IMR-90 (cell line): ENCODE results near the gene FLNA. TPM values are rescaled to one million over a fixed set of nuclear protein-coding genes. Genes with fewer than 3 reads are reported as not detected.

Source experiments
- ATAC-seq: fragments of 200-7000 bp; cut with Tn5 transposase; 2 replicates; pipeline ENCODE4 v1.9.1; 2020; ENCODE audit warnings: low read depth, mild to moderate bottlenecking, moderate library complexity
- BruUV-seq: library from RNA; stranded (reverse); fragments of 400-500 nt; replicated peaks from 2 replicates; lab custom pipeline; 2021; lab: Mats Ljungman, UMichigan
- CTCF ChIA-PET: fragments of 300-600 bp; formaldehyde crosslinking; extraction: SDS; loops from one replicate; lab custom pipeline; 2021; ENCODE audit warnings: antibody characterized with exemption; lab: Yijun Ruan, JAX
- POLR2A ChIA-PET: fragments of 300-600 bp; sonication (Branson Sonifier 250); formaldehyde crosslinking; loops from one replicate; lab custom pipeline; 2022; ENCODE audit warnings: antibody characterized with exemption; ENCODE audit not compliant: unreplicated experiment; lab: Charles Lee
- DNase-seq: peaks from one replicate; pipeline ENCODE4 v3.0.0; 2013
- H2AFZ ChIP-seq: replicated peaks from 2 replicates; pipeline ENCODE3; 2013; ENCODE audit warnings: low read length, mild to moderate bottlenecking; ENCODE audit not compliant: poor library complexity
- H2AK5ac ChIP-seq: 2 replicates; pipeline ENCODE4 v1.6.1; 2013; ENCODE audit warnings: low read depth, low read length, inconsistent platforms
- H2AK9ac ChIP-seq: replicated peaks from 2 replicates; pipeline ENCODE3; 2013; ENCODE audit warnings: mild to moderate bottlenecking, low read depth, low read length, moderate library complexity; ENCODE audit not compliant: poor library complexity
- H2BK120ac ChIP-seq: 2 replicates; pipeline ENCODE4 v1.6.1; 2013; ENCODE audit warnings: low read depth, low read length, inconsistent platforms
- H2BK15ac ChIP-seq: 3 replicates; pipeline ENCODE4 v1.6.1; 2013; ENCODE audit warnings: low read depth, low read length, inconsistent platforms
- H2BK20ac ChIP-seq: 2 replicates; pipeline ENCODE4 v1.6.1; 2013; ENCODE audit warnings: low read depth, mild to moderate bottlenecking, inconsistent platforms, low read length, moderate library complexity
- H2BK5ac ChIP-seq: 2 replicates; pipeline ENCODE4 v1.6.1; 2013; ENCODE audit warnings: mild to moderate bottlenecking, low read depth, low read length, inconsistent platforms; ENCODE audit not compliant: poor library complexity, severe bottlenecking
- H3K14ac ChIP-seq: replicated peaks from 2 replicates; pipeline ENCODE4 v1.6.1; 2013; ENCODE audit warnings: low read depth, low read length, inconsistent platforms
- H3K18ac ChIP-seq: 2 replicates; pipeline ENCODE4 v1.6.1; 2013; ENCODE audit warnings: low read depth, low read length, control low read depth
- H3K23ac ChIP-seq: 2 replicates; pipeline ENCODE4 v1.6.1; 2013; ENCODE audit warnings: low read depth, low read length, inconsistent platforms
- H3K27ac ChIP-seq: 2 replicates; pipeline ENCODE4 v1.5.1; 2013; ENCODE audit warnings: mild to moderate bottlenecking, control low read depth, low read length; ENCODE audit not compliant: insufficient read depth
- H3K27me3 ChIP-seq: 2 replicates; pipeline ENCODE4 v1.6.1; 2013; ENCODE audit warnings: low read length; ENCODE audit not compliant: control insufficient read depth, insufficient read depth
- H3K36me3 ChIP-seq: 2 replicates; pipeline ENCODE4 v1.6.1; 2013; ENCODE audit warnings: low read length, mixed read lengths; ENCODE audit not compliant: control insufficient read depth, insufficient read depth
- H3K4ac ChIP-seq: 2 replicates; pipeline ENCODE4 v1.6.1; 2013; ENCODE audit warnings: low read depth, low read length, inconsistent platforms
- H3K4me1 ChIP-seq: 2 replicates; pipeline ENCODE4 v1.6.1; 2013; ENCODE audit warnings: low read length, mixed read lengths; ENCODE audit not compliant: control insufficient read depth, insufficient read depth
- H3K4me2 ChIP-seq: 2 replicates; pipeline ENCODE4 v1.6.1; 2013; ENCODE audit warnings: low read depth, mild to moderate bottlenecking, control low read depth, low read length, moderate library complexity
- H3K4me3 ChIP-seq: 2 replicates; pipeline ENCODE4 v1.5.1; 2013; ENCODE audit warnings: low read depth, mild to moderate bottlenecking, control low read depth, low read length, moderate library complexity; ENCODE audit not compliant: insufficient read depth
- H3K56ac ChIP-seq: 2 replicates; pipeline ENCODE4 v1.6.1; 2013; ENCODE audit warnings: low read length, inconsistent platforms; ENCODE audit not compliant: insufficient read depth; ENCODE audit errors: extremely low read depth
- H3K79me1 ChIP-seq, 2 experiments: 2 replicates each; pipeline ENCODE4 v1.6.1; 2013; ENCODE audit warnings: low read length in 2 of 2, inconsistent platforms in 1 of 2, low read depth in 1 of 2
- H3K9ac ChIP-seq: 2 replicates; pipeline ENCODE4 v1.6.1; 2013; ENCODE audit warnings: low read depth, low read length, control low read depth
- H3K9me1 ChIP-seq: 2 replicates; pipeline ENCODE4 v1.6.1; 2013; ENCODE audit warnings: low read length, inconsistent platforms; ENCODE audit not compliant: insufficient read depth
- H3K9me3 ChIP-seq: 2 replicates; pipeline ENCODE4 v1.6.1; 2013; ENCODE audit warnings: low read length; ENCODE audit not compliant: control insufficient read depth, insufficient read depth
- H4K20me1 ChIP-seq: 2 replicates; pipeline ENCODE4 v1.6.1; 2013; ENCODE audit warnings: low read length, inconsistent platforms; ENCODE audit not compliant: insufficient read depth
- H4K5ac ChIP-seq: 2 replicates; pipeline ENCODE4 v1.6.1; 2013; ENCODE audit warnings: mild to moderate bottlenecking, low read depth, low read length, control low read depth
- H4K8ac ChIP-seq, 2 experiments: 2 replicates each; pipeline ENCODE4 v1.6.1; 2013; ENCODE audit warnings: low read depth in 2 of 2, low read length in 2 of 2, control low read depth in 1 of 2, inconsistent platforms in 1 of 2
- H4K91ac ChIP-seq: 2 replicates; pipeline ENCODE4 v1.6.1; 2013; ENCODE audit warnings: low read depth, low read length, inconsistent platforms; ENCODE audit not compliant: insufficient read depth
- CEBPB ChIP-seq: IDR thresholded peaks from 2 replicates; pipeline ENCODE4 v1.6.1; 2012; ENCODE audit warnings: low read depth, low read length, improper control_type of control experiment
- MXI1 ChIP-seq: IDR thresholded peaks from 2 replicates; pipeline ENCODE4 v1.6.1; 2012; ENCODE audit warnings: low read depth, mild to moderate bottlenecking, low read length, moderate library complexity, borderline replicate concordance
- POLR2A ChIP-seq: IDR thresholded peaks from 2 replicates; pipeline ENCODE4 v1.6.1; 2012; ENCODE audit warnings: mild to moderate bottlenecking, low read depth, low read length
- RAD21 ChIP-seq: IDR thresholded peaks from 2 replicates; pipeline ENCODE4 v1.6.1; 2012; ENCODE audit warnings: low read length, improper control_type of control experiment
- WGBS, 2 experiments: methylation state at CpG; one replicate each; pipeline versions ENCODE4 v1.1.5 to v1.1.7; 2013; ENCODE audit warnings: missing lambda C conversion rate in 2 of 2; ENCODE audit not compliant: insufficient read length in 1 of 2; ENCODE audit errors: extremely low coverage in 2 of 2; 5-methylcytosine and 5-hydroxymethylcytosine counted together
- dilution Hi-C: fragments of 300-500 bp; cut with HindIII; formaldehyde crosslinking; loops from one replicate; pipeline ENCODE4 v1.14.3; 2018; ENCODE audit warnings: low sequenced_read_pairs; ENCODE audit not compliant: unreplicated experiment
- in situ Hi-C: fragments of 300-500 bp; cut with MboI; formaldehyde crosslinking; loops from 3 replicates; pipeline ENCODE4 v1.14.3; 2019; ENCODE audit warnings: low sequenced_read_pairs, inconsistent platforms, mixed read lengths
- intact Hi-C: fragments of 100-400 bp; cut with micrococcal nuclease; formaldehyde crosslinking; loops from 2 replicates; pipeline ENCODE4 v1.10.0; 2022
- polyA plus RNA-seq, 3 experiments: library from polyadenylated mRNA; depleted of rRNA; stranded (reverse); fragments of >200 nt; gene quantifications; 2 replicates each; pipeline ENCODE4 v1.2.3, GENCODE V29; 2012; ENCODE audit warnings: low replicate concordance in 1 of 3
- total RNA-seq: library from RNA; depleted of rRNA; stranded (reverse); fragments of >200 nt; gene quantifications from 2 replicates; pipeline ENCODE4 v1.2.3, GENCODE V29; 2012

The FLNA gene
- total and polyA plus RNA-seq, 2 of the 4 experiments (the other 2 are of a cell fraction): 1,356 to 1,357 TPM

- H3K79me1 ChIP-seq: peaks cover 0 to 32% of the 10 kb centered on the region in 2 experiments; a peak in 3 of 4 replicates
- H2BK20ac ChIP-seq: no peak overlapping the region
- 29% methylated on average over 39 of the region's 79 CpGs; no CpG with 5 or more reads in 1 of the 2 experiments for WGBS, 2 experiments
- no peak overlapping the region for H3K18ac ChIP-seq
- ATAC-seq (peak; percentile 0), DNase-seq (peak; percentile 40)
- H2BK5ac ChIP-seq: peak overlapping the region; percentile 86
- H3K14ac ChIP-seq: peak overlapping the region; percentile 40; the same call in 1 of the 2 replicates
- peak overlapping the region; percentile 29 for H2AK5ac ChIP-seq
- peak overlapping the region; percentile 42 for H4K91ac ChIP-seq
- H4K8ac ChIP-seq: peak overlapping the region; percentile 62 to 76; a peak in 3 of 4 replicates
- peak overlapping the region; percentile 37 for H3K4me3 ChIP-seq
- peak overlapping the region; percentile 38 for H3K56ac ChIP-seq
- intact Hi-C loops: no loop called here
- no TSS peak for BruUV-seq
- H4K20me1 ChIP-seq: peaks cover 17% of the 10 kb centered on the region
- peak overlapping the region; percentile 61 for H3K4ac ChIP-seq
- TF ChIP-seq RAD21: no peak
- TF ChIP-seq CEBPB: no peak
- peak; percentile 29; the same call in 1 of the 2 replicates for TF ChIP-seq MXI1
- peak; percentile 65 for TF ChIP-seq POLR2A
- dilution Hi-C loops: no loop called here
- POLR2A ChIA-PET: interaction anchor here (0.6 kb wide), 2 partner anchors 7 to 9 kb away, joined by 3 to 4 read pairs; no protein-coding TSS in a partner anchor
- peak overlapping the region; percentile 37; the same call in 1 of the 2 replicates for H3K23ac ChIP-seq
- in situ Hi-C loops: no loop called here
- H2BK120ac ChIP-seq: peak overlapping the region; percentile 6; the same call in 1 of the 2 replicates
- H3K4me1 ChIP-seq: peaks cover 13% of the 10 kb centered on the region
- no peak overlapping the region for H2BK15ac ChIP-seq
- H3K27ac ChIP-seq: peak overlapping the region; percentile 94
- CTCF ChIA-PET: no interaction called here
- H3K9ac ChIP-seq: peak overlapping the region; percentile 72
- H3K4me2 ChIP-seq: peak overlapping the region; percentile 60; the same call in 1 of the 2 replicates
- peak overlapping the region; percentile 91 for H2AK9ac ChIP-seq
- H3K9me3 ChIP-seq: no peaks in the 10 kb centered on the region
- 0 out of 2 replicates have a peak, but pooled peaks cover 5% of the 10 kb centered on the region for H3K9me1 ChIP-seq
- H3K36me3 ChIP-seq: peaks cover 11% of the 10 kb centered on the region; the same call in 1 of the 2 replicates
- no peaks in the 10 kb centered on the region for H3K27me3 ChIP-seq
- H4K5ac ChIP-seq: peak overlapping the region; percentile 83
- peak overlapping the region; percentile 77 for H2AFZ ChIP-seq
Observed at GRCh38 chrX:154378059-154378798, 3.8 kb upstream of the FLNA start.
